GM12878 (cell line): ENCODE data around the gene PDGFA. TPM values are rescaled to one million over a fixed set of nuclear protein-coding genes. Genes with fewer than 3 reads are reported as not detected.

ENCODE experiments used
- ATAC-seq: fragments of 200-7000 bp; cut with Tn5 transposase; 3 replicates; pipeline ENCODE4 v1.9.1; 2020; ENCODE audit warnings: mild to moderate bottlenecking, moderate library complexity
- BruUV-seq: library from RNA; stranded (reverse); fragments of 400-500 nt; replicated peaks from 2 replicates; lab custom pipeline; 2021; lab: Mats Ljungman, UMichigan
- CTCF ChIA-PET: fragments of 300-600 bp; sonication (Branson Sonifier 250); formaldehyde crosslinking; extraction: SDS; loops from one replicate; lab custom pipeline; 2021; ENCODE audit warnings: inconsistent platforms; lab: Yijun Ruan, JAX
- POLR2A ChIA-PET: fragments of 350-600 bp; formaldehyde crosslinking; extraction: SDS; loops from one replicate; lab custom pipeline; 2021; ENCODE audit warnings: inconsistent platforms; lab: Charles Lee
- RAD21 ChIA-PET: fragments of 300-600 bp; sonication (Branson Sonifier 250); formaldehyde crosslinking; loops from one replicate; lab custom pipeline; 2023; ENCODE audit warnings: antibody characterized with exemption; ENCODE audit not compliant: unreplicated experiment; lab: Charles Lee
- SMC1A ChIA-PET: fragments of 300-600 bp; sonication (Branson Sonifier 250); formaldehyde crosslinking; loops from one replicate; lab custom pipeline; 2023; ENCODE audit not compliant: unreplicated experiment, uncharacterized antibody; lab: Charles Lee
- DNase-seq: peaks from one replicate; pipeline ENCODE4 v3.0.0-alpha.2; 2011; ENCODE audit warnings: low read depth, low spot score
- FAIRE-seq: peaks from 3 replicates; lab custom pipeline; 2011; peaks lifted over from hg19 to GRCh38; lab: Jason Lieb, UNC
- H2AFZ ChIP-seq: 2 replicates; pipeline ENCODE4 v1.6.0; 2011; ENCODE audit warnings: low read depth, low read length, control low read depth; ENCODE audit not compliant: control insufficient read depth
- H3K27ac ChIP-seq: 2 replicates; pipeline ENCODE4 v1.5.1; 2011; ENCODE audit warnings: control low read depth; ENCODE audit not compliant: control insufficient read depth, insufficient read depth
- H3K27me3 ChIP-seq, 2 experiments: replicated peaks in 1 of 2; 2 replicates each; pipeline versions ENCODE4 v1.6.0 to v1.6.1; 2011; ENCODE audit warnings: low read length in 1 of 2; ENCODE audit not compliant: control insufficient read depth in 2 of 2, insufficient read depth in 2 of 2
- H3K36me3 ChIP-seq, 2 experiments: 2 replicates each; pipeline ENCODE4 v1.5.1; 2011; ENCODE audit warnings: low read length in 1 of 2; ENCODE audit not compliant: control insufficient read depth in 2 of 2, insufficient read depth in 2 of 2
- H3K4me1 ChIP-seq: 2 replicates; pipeline ENCODE4 v1.6.1; 2011; ENCODE audit warnings: mild to moderate bottlenecking, low read length, moderate library complexity, mixed read lengths; ENCODE audit not compliant: control insufficient read depth, insufficient read depth
- H3K4me2 ChIP-seq: 2 replicates; pipeline ENCODE4 v1.6.0; 2011; ENCODE audit warnings: control low read depth; ENCODE audit not compliant: control insufficient read depth, insufficient read depth
- H3K4me3 ChIP-seq: fragments of 200-600 bp; sonication (generic); 2 replicates; pipeline ENCODE4 v1.5.1; 2016
- H3K79me2 ChIP-seq: 2 replicates; pipeline ENCODE4 v1.6.0; 2011; ENCODE audit warnings: low read length; ENCODE audit not compliant: control insufficient read depth, insufficient read depth
- H3K9ac ChIP-seq: 2 replicates; pipeline ENCODE4 v1.8.0; 2011; ENCODE audit warnings: low read length, control low read depth, mixed read lengths; ENCODE audit not compliant: control insufficient read depth, insufficient read depth
- H3K9me3 ChIP-seq: replicated peaks from 3 replicates; pipeline ENCODE4 v1.5.1; 2011; ENCODE audit warnings: mild to moderate bottlenecking, low read length; ENCODE audit not compliant: control insufficient read depth, insufficient read depth
- H4K20me1 ChIP-seq: 2 replicates; pipeline ENCODE4 v1.6.0; 2011; ENCODE audit not compliant: control insufficient read depth, insufficient read depth
- BMI1 ChIP-seq: fragments of 450-650 bp; IDR thresholded peaks from 2 replicates; pipeline ENCODE4 v1.6.1; 2016; ENCODE audit warnings: mild to moderate bottlenecking, moderate library complexity, borderline replicate concordance
- JUND ChIP-seq: IDR thresholded peaks from 2 replicates; pipeline ENCODE4 v1.6.1; 2012; ENCODE audit warnings: low read depth, mild to moderate bottlenecking, low read length, improper control_type of control experiment, moderate library complexity
- MTA2 ChIP-seq: fragments of 450-650 bp; IDR thresholded peaks from 2 replicates; pipeline ENCODE4 v1.6.1; 2016; ENCODE audit warnings: low read depth, mild to moderate bottlenecking, moderate library complexity
- MYC ChIP-seq: IDR thresholded peaks from 2 replicates; pipeline ENCODE4 v1.6.1; 2011; ENCODE audit warnings: mild to moderate bottlenecking, low read length, moderate library complexity, inconsistent platforms; ENCODE audit not compliant: insufficient read depth, insufficient replicate concordance, insufficient read length, severe bottlenecking
- NBN ChIP-seq: fragments of 450-650 bp; IDR thresholded peaks from 2 replicates; pipeline ENCODE4 v1.6.1; 2016
- NKRF ChIP-seq: fragments of 450-650 bp; conservative IDR thresholded peaks from 2 replicates; pipeline ENCODE4 v1.6.1; 2017; ENCODE audit warnings: mild to moderate bottlenecking, moderate library complexity
- NR2C1 ChIP-seq: fragments of 450-650 bp; IDR thresholded peaks from 2 replicates; pipeline ENCODE4 v1.6.1; 2017; ENCODE audit warnings: antibody characterized with exemption, mild to moderate bottlenecking, moderate library complexity
- PKNOX1 ChIP-seq: fragments of 450-650 bp; IDR thresholded peaks from 2 replicates; pipeline ENCODE4 v1.6.1; 2016; ENCODE audit warnings: mild to moderate bottlenecking
- PML ChIP-seq: IDR thresholded peaks from 2 replicates; pipeline ENCODE4 v1.6.1; 2012; ENCODE audit warnings: low read length, inconsistent platforms
- POLR2AphosphoS2 ChIP-seq: IDR thresholded peaks from 2 replicates; pipeline ENCODE4 v1.6.1; 2011; ENCODE audit warnings: low read depth, mild to moderate bottlenecking, low read length, improper control_type of control experiment, moderate library complexity
- POU2F2 ChIP-seq: IDR thresholded peaks from 3 replicates; pipeline ENCODE4 v1.6.1; 2011; ENCODE audit warnings: low read depth, mild to moderate bottlenecking, low read length, borderline replicate concordance
- PRDM15 ChIP-seq: fragments of 450-650 bp; formaldehyde crosslinking; IDR thresholded peaks from 2 replicates; pipeline ENCODE4 v1.4.0; 2020; ENCODE audit warnings: mild to moderate bottlenecking, moderate library complexity
- RELB ChIP-seq: fragments of 450-650 bp; IDR thresholded peaks from 2 replicates; pipeline ENCODE4 v1.6.1; 2017; ENCODE audit warnings: low read depth, mild to moderate bottlenecking, moderate library complexity
- SMAD1 ChIP-seq: fragments of 450-650 bp; IDR thresholded peaks from 2 replicates; pipeline ENCODE4 v1.6.1; 2018; ENCODE audit warnings: mild to moderate bottlenecking, low read depth; ENCODE audit not compliant: partially characterized antibody
- TCF3 ChIP-seq: IDR thresholded peaks from 2 replicates; pipeline ENCODE4 v1.6.1; 2012; ENCODE audit warnings: low read depth, mild to moderate bottlenecking, low read length, borderline replicate concordance; ENCODE audit not compliant: insufficient read depth
- WRNIP1 ChIP-seq: IDR thresholded peaks from 2 replicates; pipeline ENCODE4 v1.6.1; 2011; ENCODE audit warnings: low read depth, low read length, improper control_type of control experiment, borderline replicate concordance
- YBX1 ChIP-seq: fragments of 450-650 bp; IDR thresholded peaks from 2 replicates; pipeline ENCODE4 v1.6.1; 2016; ENCODE audit warnings: antibody characterized with exemption
- WGBS: methylation state at CpG from one replicate; pipeline ENCODE4 v1.1.6; 2016; ENCODE audit warnings: low lambda C conversion rate; ENCODE audit not compliant: insufficient replicate concordance, insufficient coverage; ENCODE audit errors: missing lambda C conversion rate; 5-methylcytosine and 5-hydroxymethylcytosine counted together
- in situ Hi-C: fragments of 300-500 bp; cut with MboI; formaldehyde crosslinking; loops from 9 replicates; pipeline ENCODE4 v1.14.3; 2018; ENCODE audit warnings: mixed read lengths
- intact Hi-C: fragments of 100-400 bp; cut with micrococcal nuclease; formaldehyde crosslinking; loops from one replicate; pipeline ENCODE4 v1.14.2; 2022; ENCODE audit not compliant: unreplicated experiment
- polyA plus RNA-seq, 11 experiments: library from polyadenylated mRNA; depleted of rRNA in 4 of 11; unstranded in 6 of 11; stranded (reverse) in 5 of 11; fragments of >200 nt; fragmentation: Nextera tagmentation in 4 of 11; fragmentation: Illumina TruSeq in 1 of 11; extraction: Ambion mirVana in 4 of 11; extraction: Trizol in 1 of 11; gene quantifications; 1 replicate in 1 of 11; 2 replicates in 10 of 11; pipeline versions ENCODE4 v1.2.1 to v1.2.3, GENCODE V29; 2011 to 2016; ENCODE audit warnings: inconsistent platforms in 2 of 11, missing spikeins in 2 of 11, low read depth in 1 of 11
- total RNA-seq, 4 experiments: library from RNA; depleted of rRNA in 3 of 4; stranded (reverse); fragments of >200 nt in 3 of 4; fragmentation: Illumina TruSeq in 1 of 4; extraction: Trizol in 1 of 4; gene quantifications; 2 replicates each; pipeline versions ENCODE4 v1.2.1 to v1.2.3, GENCODE V29; 2013 to 2021

The PDGFA gene
- total and polyA plus RNA-seq, 10 of the 15 experiments (the other 5 are each of a cell fraction or from before 2014, with no cell fraction given): 2.5 to 10.0 (median 5.6) TPM

- no peak for ATAC-seq
- Histone ChIP-seq H3K9ac (no peak overlapping the region), H3K27me3 (no peaks in the 10 kb centered on the region), H2AFZ (no peak overlapping the region), H3K27ac (no peak overlapping the region), H3K4me3 (no peak overlapping the region), H3K79me2 (no peaks in the 10 kb centered on the region), H3K9me3 (no peaks in the 10 kb centered on the region; the same call in 2 of the 3 replicates), H3K4me2 (no peak overlapping the region), H3K4me1 (no peaks in the 10 kb centered on the region), H4K20me1 (no peaks in the 10 kb centered on the region), H3K36me3 (no peaks in the 10 kb centered on the region)
- BruUV-seq: no TSS peak
- RAD21 ChIA-PET: no interaction called here
- FAIRE-seq: no peak
- POLR2A ChIA-PET: no interaction called here
- SMC1A ChIA-PET: no interaction called here
- intact Hi-C loops (no loop called here), in situ Hi-C loops (no loop called here)
- CTCF ChIA-PET: interaction anchor here (0.6 kb wide), 1 partner anchor 20 kb away, joined by 3 read pairs; no protein-coding TSS in a partner anchor
- no peak for DNase-seq
- 48% methylated on average over 7 of the region's 12 CpGs for WGBS
- TF ChIP-seq PML: no peak
- no peak for TF ChIP-seq MYC
- TF ChIP-seq TCF3: no peak
- TF ChIP-seq JUND: no peak
- no peak for TF ChIP-seq PRDM15 (CRISPR knock-in tag)
- no peak for TF ChIP-seq BMI1
- no peak for TF ChIP-seq MTA2
- no peak for TF ChIP-seq YBX1
- TF ChIP-seq POU2F2: no peak
- no peak for TF ChIP-seq PKNOX1
- no peak for TF ChIP-seq NR2C1
- no peak for TF ChIP-seq SMAD1
- no peak for TF ChIP-seq NBN
- TF ChIP-seq RELB: no peak
- TF ChIP-seq NKRF: no peak
- no peak for TF ChIP-seq WRNIP1
- TF ChIP-seq POLR2AphosphoS2: no peak
Observed at GRCh38 chr7:540997-541396, 21.4 kb upstream of the PDGFA start.
